Endothelial cell of umbilical vein (primary cell): Measurements from ENCODE around the gene FBXL2. TPM values are rescaled to one million over a fixed set of nuclear protein-coding genes. Genes with fewer than 3 reads are reported as not detected.

Experiments used
- BruUV-seq: library from RNA; stranded (reverse); fragments of 400-500 nt; replicated peaks from 2 replicates; lab custom pipeline; 2021; lab: Mats Ljungman, UMichigan
- CTCF ChIA-PET: fragments of 300-600, 350-600 bp; sonication (Branson Sonifier 250); formaldehyde crosslinking; loops from one replicate; lab custom pipeline; 2021; ENCODE audit warnings: antibody characterized with exemption, inconsistent platforms; lab: Charles Lee
- POLR2A ChIA-PET: fragments of 300-600, 350-600 bp; sonication (Branson Sonifier 250); formaldehyde crosslinking; loops from one replicate; lab custom pipeline; 2021; ENCODE audit warnings: antibody characterized with exemption, inconsistent platforms; lab: Charles Lee
- DNase-seq: peaks from one replicate; pipeline ENCODE4 v3.0.0-alpha.2; 2011; ENCODE audit warnings: low read depth, low spot score
- FAIRE-seq: peaks from 2 replicates; lab custom pipeline; 2011; peaks lifted over from hg19 to GRCh38; lab: Jason Lieb, UNC
- H2AFZ ChIP-seq: 2 replicates; pipeline ENCODE4 v1.6.0; 2012; ENCODE audit warnings: low read depth, low read length, control low read depth, inconsistent platforms
- H3K27ac ChIP-seq: 2 replicates; pipeline ENCODE4 v1.5.1; 2011; ENCODE audit warnings: low read depth, mild to moderate bottlenecking, control low read depth, low read length, moderate library complexity; ENCODE audit not compliant: insufficient read depth
- H3K27me3 ChIP-seq, 2 experiments: 2 replicates each; pipeline versions ENCODE4 v1.6.0 to v1.6.1; 2011; ENCODE audit warnings: low read length in 2 of 2, mixed read lengths in 1 of 2; ENCODE audit not compliant: control insufficient read depth in 2 of 2, insufficient read depth in 2 of 2
- H3K36me3 ChIP-seq, 2 experiments: 2 replicates in 1 of 2; 3 replicates in 1 of 2; pipeline ENCODE4 v1.5.1; 2011; ENCODE audit warnings: low read length in 2 of 2, mild to moderate bottlenecking in 1 of 2, moderate library complexity in 1 of 2; ENCODE audit not compliant: control insufficient read depth in 2 of 2, insufficient read depth in 2 of 2; ENCODE audit errors: extremely low read depth in 1 of 2
- H3K4me1 ChIP-seq: 3 replicates; pipeline ENCODE4 v1.5.1; 2011; ENCODE audit warnings: mild to moderate bottlenecking, low read length; ENCODE audit not compliant: control insufficient read depth, insufficient read depth; ENCODE audit errors: extremely low read depth
- H3K4me2 ChIP-seq: 2 replicates; pipeline ENCODE4 v1.6.1; 2011; ENCODE audit warnings: low read length, control low read depth, mixed read lengths; ENCODE audit not compliant: insufficient read depth
- H3K4me3 ChIP-seq, 3 experiments: fragments of 200-600 bp in 1 of 3; sonication (generic), shearing (Covaris generic) in 1 of 3; replicated peaks in 1 of 3; 2 replicates each; pipeline ENCODE4 v1.5.1; 2011 to 2016; ENCODE audit warnings: control low read depth in 3 of 3, low read length in 3 of 3, mild to moderate bottlenecking in 2 of 3, inconsistent platforms in 1 of 3, low read depth in 1 of 3, moderate library complexity in 1 of 3; ENCODE audit not compliant: insufficient read depth in 1 of 3
- H3K79me2 ChIP-seq: 2 replicates; pipeline ENCODE4 v1.6.0; 2012; ENCODE audit warnings: low read length, inconsistent platforms; ENCODE audit not compliant: control insufficient read depth, insufficient read depth
- H3K9ac ChIP-seq: replicated peaks from 2 replicates; pipeline ENCODE3; 2011; ENCODE audit warnings: low read length, control low read depth; ENCODE audit not compliant: insufficient read depth; ENCODE audit errors: extremely low read depth
- H3K9me1 ChIP-seq: replicated peaks from 3 replicates; pipeline ENCODE4 v1.6.0; 2011; ENCODE audit warnings: mild to moderate bottlenecking, low read length; ENCODE audit not compliant: control insufficient read depth, insufficient read depth; ENCODE audit errors: extremely low read depth
- H3K9me3 ChIP-seq: replicated peaks from 2 replicates; pipeline ENCODE4 v1.5.1; 2012; ENCODE audit warnings: low read length, inconsistent platforms; ENCODE audit not compliant: control insufficient read depth, insufficient read depth
- H4K20me1 ChIP-seq: replicated peaks from 2 replicates; pipeline ENCODE3; 2011; ENCODE audit warnings: mild to moderate bottlenecking, low read length; ENCODE audit not compliant: control insufficient read depth, insufficient read depth; ENCODE audit errors: extremely low read depth
- CTCF ChIP-seq, 2 donors: IDR thresholded peaks; 1 replicate in 1 of 2; 2 replicates in 1 of 2; pipeline ENCODE4 v1.5.1; 2011; ENCODE audit warnings: low read length in 2 of 2, mild to moderate bottlenecking in 2 of 2, moderate library complexity in 2 of 2, control low read depth in 1 of 2, inconsistent platforms in 1 of 2, low read depth in 1 of 2; ENCODE audit not compliant: insufficient read depth in 1 of 2; ENCODE audit errors: extremely low read depth in 1 of 2
- EZH2 ChIP-seq: IDR thresholded peaks from 2 replicates; pipeline ENCODE4 v1.6.1; 2012; ENCODE audit warnings: borderline replicate concordance, low read depth, mild to moderate bottlenecking, moderate library complexity, low read length, inconsistent platforms; ENCODE audit not compliant: severe bottlenecking
- FOS ChIP-seq: IDR thresholded peaks from 2 replicates; pipeline ENCODE4 v1.6.1; 2011; ENCODE audit warnings: mild to moderate bottlenecking, low read length, moderate library complexity, borderline replicate concordance; ENCODE audit not compliant: insufficient read depth
- GATA2 ChIP-seq: IDR thresholded peaks from 2 replicates; pipeline ENCODE4 v1.7.0; 2011; ENCODE audit warnings: low read depth, mild to moderate bottlenecking, moderate library complexity, mixed read lengths, low read length; ENCODE audit not compliant: insufficient read length, insufficient read depth
- JUN ChIP-seq: IDR thresholded peaks from 2 replicates; pipeline ENCODE4 v1.6.1; 2011; ENCODE audit warnings: borderline replicate concordance, low read depth; ENCODE audit not compliant: insufficient read length, insufficient read depth
- MYC ChIP-seq: IDR thresholded peaks from one replicate; pipeline ENCODE4 v1.6.1; 2011; ENCODE audit warnings: mild to moderate bottlenecking, low read depth, low read length
- POLR2A ChIP-seq: IDR thresholded peaks from 2 replicates; pipeline ENCODE4 v1.6.1; 2012; ENCODE audit warnings: low read depth, mild to moderate bottlenecking, control low read depth, low read length
- POLR2AphosphoS5 ChIP-seq: IDR thresholded peaks from 2 replicates; pipeline ENCODE4 v1.6.1; 2012; ENCODE audit warnings: low read depth, mild to moderate bottlenecking, control low read depth, low read length, moderate library complexity; ENCODE audit not compliant: insufficient read depth
- dilution Hi-C: fragments of 300-500 bp; cut with MboI; formaldehyde crosslinking; loops from one replicate; pipeline ENCODE4 v1.15.0; 2019; ENCODE audit warnings: low sequenced_read_pairs; ENCODE audit not compliant: extremely low pct_ligation_motif_present
- intact Hi-C: fragments of 100-400 bp; cut with micrococcal nuclease; formaldehyde crosslinking; loops from one replicate; pipeline ENCODE4 v1.10.0; 2022
- polyA plus RNA-seq, 4 experiments: library from polyadenylated mRNA; depleted of rRNA in 3 of 4; stranded (reverse) in 3 of 4; unstranded in 1 of 4; fragments of >200 nt; gene quantifications; 2 replicates each; pipeline versions ENCODE4 v1.2.1 to v1.2.3, GENCODE V29; 2011 to 2012; ENCODE audit warnings: missing spikeins in 1 of 4
- total RNA-seq: library from RNA; stranded (reverse); gene quantifications from 2 replicates; pipeline ENCODE4 v1.2.3, GENCODE V29; 2021
- TF ChIP-seq, protein P1 (sequence below): IDR thresholded peaks from 2 replicates; pipeline ENCODE4 v1.6.1; 2011; ENCODE audit not compliant: insufficient read depth, insufficient read length

The FBXL2 gene
- total and polyA plus RNA-seq, 2 donors (not counting 3 experiments of a cell fraction or from before 2014, with no cell fraction given), result 21.7 to 44.7 TPM

GRCh38 chr3:33238923-33239322 lies 38.3 kb upstream of the FBXL2 start:
- H3K27ac ChIP-seq, result no peak overlapping the region
- ChIA-PET CTCF (no interaction called here), POLR2A (no interaction called here)
- H3K79me2 ChIP-seq, result no peaks in the 10 kb centered on the region
- H2AFZ ChIP-seq, result no peak overlapping the region
- H3K9me1 ChIP-seq, result no peaks in the 10 kb centered on the region
- FAIRE-seq, result no peak
- H3K4me3 ChIP-seq, result no peak overlapping the region
- BruUV-seq, result no TSS peak
- no peak overlapping the region for H3K9ac ChIP-seq
- intact Hi-C loops (no loop called here), dilution Hi-C loops (no loop called here)
- no peaks in the 10 kb centered on the region for H3K9me3 ChIP-seq
- no peak overlapping the region for H3K4me2 ChIP-seq
- peaks cover 4% of the 10 kb centered on the region in 2 experiments for H3K27me3 ChIP-seq
- H4K20me1 ChIP-seq, result no peaks in the 10 kb centered on the region
- TF ChIP-seq, protein P1, sequence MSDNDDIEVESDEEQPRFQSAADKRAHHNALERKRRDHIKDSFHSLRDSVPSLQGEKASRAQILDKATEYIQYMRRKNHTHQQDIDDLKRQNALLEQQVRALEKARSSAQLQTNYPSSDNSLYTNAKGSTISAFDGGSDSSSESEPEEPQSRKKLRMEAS, result no peak
- TF ChIP-seq POLR2AphosphoS5, result no peak
- H3K36me3 ChIP-seq, result no peaks in the 10 kb centered on the region
- no peaks in the 10 kb centered on the region for H3K4me1 ChIP-seq
- no peak for DNase-seq

DNA sequence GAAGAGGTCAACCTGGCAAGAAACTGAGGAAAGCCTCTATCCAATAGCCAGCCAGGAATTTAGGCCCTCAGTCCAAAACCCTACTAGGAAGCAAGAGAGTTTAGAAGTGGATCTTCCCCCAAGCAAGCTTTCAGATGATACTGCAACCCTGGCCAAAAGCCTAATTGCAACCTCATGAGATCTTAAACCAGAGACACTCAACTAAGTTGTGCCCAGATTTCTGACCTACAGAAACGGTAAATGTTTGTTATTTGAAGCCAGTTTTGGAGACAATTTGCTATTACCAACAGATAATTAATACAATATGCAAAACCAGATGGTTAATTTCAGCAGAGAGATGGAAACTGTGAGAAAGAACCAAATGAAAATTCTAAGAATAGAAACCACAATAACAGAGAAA lies 37.0 kb upstream of the FBXL2 start:
- BruUV-seq, result no TSS peak
- Histone ChIP-seq H2AFZ (no peak overlapping the region), H3K27ac (no peak overlapping the region), H3K4me1 (no peaks in the 10 kb centered on the region), H3K9me1 (no peaks in the 10 kb centered on the region), H3K4me3 (no peak overlapping the region), H3K9me3 (no peaks in the 10 kb centered on the region), H3K36me3 (no peaks in the 10 kb centered on the region), H4K20me1 (no peaks in the 10 kb centered on the region), H3K79me2 (no peaks in the 10 kb centered on the region), H3K4me2 (no peak overlapping the region), H3K9ac (no peak overlapping the region), H3K27me3 (peaks cover 5 to 6% of the 10 kb centered on the region in 2 experiments)
- ChIA-PET POLR2A (no interaction called here), CTCF (interaction anchor here (1.1 kb wide), 1 partner anchor 132 kb away, joined by 4 read pairs; no protein-coding TSS in a partner anchor)
- intact Hi-C loops, result no loop called here
- FAIRE-seq (no peak), DNase-seq (no peak)
- dilution Hi-C loops, result no loop called here
- TF ChIP-seq POLR2A (no peak), CTCF (IDR thresholded peaks at IDR 0.05; ENCODE audit: extremely low read depth in 1 of 2, insufficient read depth in 1 of 2, low read depth in 1 of 2, low read length in 2 of 2) (no peak), JUN (no peak), MYC (no peak), POLR2AphosphoS5 (no peak), EZH2 (no peak), FOS (no peak), GATA2 (no peak)
- TF ChIP-seq, protein P1, result no peak
